Left lung (tissue), 10 donors: ENCODE data around the gene QPCT. TPM values are rescaled to one million over a fixed set of nuclear protein-coding genes. Genes with fewer than 3 reads are reported as not detected.
A peak's percentile ranks its signal among the peaks of the same experiment; 100 is the strongest.

Source experiments
- ATAC-seq: fragments of 200-7000 bp; cut with Tn5 transposase; one replicate; pipeline ENCODE4 v1.9.1; 2020; ENCODE audit warnings: moderate library complexity
- DNase-seq, 4 donors: peaks; one replicate each; pipeline ENCODE4 v3.0.0-alpha.2; 2013 to 2020
- H3K27ac ChIP-seq, 2 donors: fragments of 200-600 bp; sonication (generic) in 1 of 2; one replicate each; pipeline versions ENCODE4 v1.5.0 to v1.8.0; 2020 to 2021
- H3K27me3 ChIP-seq, 2 donors: fragments of 200-600 bp; sonication (generic) in 1 of 2; one replicate each; pipeline versions ENCODE4 v1.5.0 to v1.8.0; 2020 to 2021
- H3K36me3 ChIP-seq, 2 donors: fragments of 200-600 bp; sonication (generic) in 1 of 2; one replicate each; pipeline versions ENCODE4 v1.5.0 to v1.8.0; 2020 to 2021
- H3K4me1 ChIP-seq, 2 donors: fragments of 200-600 bp; one replicate each; pipeline ENCODE4 v1.8.0; 2021
- H3K4me3 ChIP-seq, 2 donors: fragments of 200-600 bp; sonication (generic) in 1 of 2; one replicate each; pipeline versions ENCODE4 v1.5.0 to v1.8.0; 2020 to 2021; ENCODE audit warnings: mild to moderate bottlenecking in 1 of 2
- H3K9me3 ChIP-seq, 2 donors: fragments of 200-600 bp; sonication (generic) in 1 of 2; one replicate each; pipeline versions ENCODE4 v1.5.0 to v1.8.0; 2020 to 2021
- intact Hi-C, 2 donors: fragments of 100-400 bp; cut with DNase I; formaldehyde crosslinking; loops; one replicate each; pipeline versions ENCODE4 v1.11.2 to v1.14.2; 2022
- polyA plus RNA-seq, 6 donors: library from polyadenylated mRNA; unstranded; fragments of 120-200 nt; gene quantifications; one replicate each; pipeline ENCODE4 v1.2.1, GENCODE V29; 2013; ENCODE audit not compliant: insufficient read length in 6 of 6
- total RNA-seq, 2 donors: library from RNA; stranded (reverse); fragmentation: NEBNext Ultra II Directional; extraction: Animal tissue kit (Norgen Biotek cat#: 25700); gene quantifications; one replicate each; pipeline ENCODE4 v1.2.1, GENCODE V29; 2021
- TF ChIP-seq, protein P1 (sequence below), 2 donors: fragments of 200-600 bp; sonication (generic) in 1 of 2; IDR thresholded peaks; one replicate each; pipeline versions ENCODE4 v1.5.0 to v1.8.0; 2021; ENCODE audit warnings: antibody characterized with exemption in 2 of 2
- donor health status: DM: no; HTN: yes; CAD: no.
- donor health status: DM: no; HTN: no; CAD: no.

The QPCT gene
- total and polyA plus RNA-seq, 8 donors = 4.1 to 20.8 (median 10.8) TPM

DNA sequence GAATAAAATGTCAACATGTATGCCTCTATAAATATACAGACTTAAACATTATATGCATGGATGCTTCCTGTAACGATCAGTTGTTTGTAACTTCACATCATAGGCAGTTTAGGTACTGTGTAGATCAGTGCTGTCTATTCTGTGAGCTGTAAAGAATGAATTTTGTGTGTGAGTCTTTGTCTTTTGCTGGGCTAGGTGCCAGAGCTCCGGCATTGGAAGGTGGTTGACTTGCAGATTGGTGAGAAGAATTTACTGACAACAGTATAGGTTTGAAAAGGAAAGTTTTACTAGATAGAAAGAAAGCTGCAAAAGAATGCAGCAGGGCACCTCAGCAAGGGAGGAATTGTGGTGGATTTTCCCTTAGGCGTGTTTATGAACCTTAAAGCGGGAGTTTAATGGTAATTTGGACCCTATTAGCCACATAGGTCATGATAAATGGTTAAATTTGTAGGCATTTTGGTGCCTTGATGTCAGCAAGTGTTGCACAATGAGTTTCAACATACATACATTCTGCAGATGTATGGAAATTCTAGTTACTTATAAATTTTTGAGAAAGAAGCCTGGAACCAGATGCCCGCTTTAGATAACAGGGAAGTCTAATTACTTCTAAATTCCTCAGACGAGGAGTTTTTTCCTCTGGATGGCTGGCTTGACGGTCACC lies 6.7 kb upstream of the QPCT start:
- TF ChIP-seq, protein P1, sequence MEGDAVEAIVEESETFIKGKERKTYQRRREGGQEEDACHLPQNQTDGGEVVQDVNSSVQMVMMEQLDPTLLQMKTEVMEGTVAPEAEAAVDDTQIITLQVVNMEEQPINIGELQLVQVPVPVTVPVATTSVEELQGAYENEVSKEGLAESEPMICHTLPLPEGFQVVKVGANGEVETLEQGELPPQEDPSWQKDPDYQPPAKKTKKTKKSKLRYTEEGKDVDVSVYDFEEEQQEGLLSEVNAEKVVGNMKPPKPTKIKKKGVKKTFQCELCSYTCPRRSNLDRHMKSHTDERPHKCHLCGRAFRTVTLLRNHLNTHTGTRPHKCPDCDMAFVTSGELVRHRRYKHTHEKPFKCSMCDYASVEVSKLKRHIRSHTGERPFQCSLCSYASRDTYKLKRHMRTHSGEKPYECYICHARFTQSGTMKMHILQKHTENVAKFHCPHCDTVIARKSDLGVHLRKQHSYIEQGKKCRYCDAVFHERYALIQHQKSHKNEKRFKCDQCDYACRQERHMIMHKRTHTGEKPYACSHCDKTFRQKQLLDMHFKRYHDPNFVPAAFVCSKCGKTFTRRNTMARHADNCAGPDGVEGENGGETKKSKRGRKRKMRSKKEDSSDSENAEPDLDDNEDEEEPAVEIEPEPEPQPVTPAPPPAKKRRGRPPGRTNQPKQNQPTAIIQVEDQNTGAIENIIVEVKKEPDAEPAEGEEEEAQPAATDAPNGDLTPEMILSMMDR (IDR thresholded peaks at IDR 0.05) = no peak
- no peaks in the 10 kb centered on the region for H3K4me1 ChIP-seq
- no peak for DNase-seq
- intact Hi-C loops = no loop called here
- H3K27me3 ChIP-seq = no peaks in the 10 kb centered on the region
- no peak overlapping the region for H3K27ac ChIP-seq
- no peak for ATAC-seq
- H3K4me3 ChIP-seq = no peak overlapping the region
- H3K36me3 ChIP-seq = no peaks in the 10 kb centered on the region
- no peaks in the 10 kb centered on the region for H3K9me3 ChIP-seq

DNA sequence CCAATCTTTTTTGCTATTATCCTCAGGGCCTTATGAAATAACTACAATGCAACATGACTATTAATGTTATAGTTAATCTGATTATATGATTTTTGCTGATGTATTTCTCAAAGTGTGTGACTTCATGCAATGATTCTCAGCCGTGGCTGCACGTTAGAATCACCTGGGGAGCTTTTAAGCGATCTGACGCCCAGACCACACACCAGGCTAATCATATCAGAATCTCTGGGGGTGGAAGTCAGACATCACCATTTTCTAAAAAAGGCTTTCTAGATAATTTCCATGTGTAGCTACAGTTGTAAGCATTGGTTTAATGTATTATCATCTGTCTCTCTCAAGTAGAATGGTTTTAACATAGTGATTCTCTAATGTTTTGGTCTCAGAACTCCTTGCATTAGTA lies 5.5 kb upstream of the QPCT start:
- DNase-seq = no peak
- Histone ChIP-seq H3K4me3 (no peak overlapping the region), H3K27me3 (no peaks in the 10 kb centered on the region), H3K9me3 (no peaks in the 10 kb centered on the region), H3K36me3 (no peaks in the 10 kb centered on the region), H3K4me1 (peaks cover 0 to 8% of the 10 kb centered on the region in 2 donors), H3K27ac (no peak overlapping the region)
- TF ChIP-seq, protein P1 (IDR thresholded peaks at IDR 0.05) = no peak
- intact Hi-C loops = no loop called here
- no peak for ATAC-seq

DNA sequence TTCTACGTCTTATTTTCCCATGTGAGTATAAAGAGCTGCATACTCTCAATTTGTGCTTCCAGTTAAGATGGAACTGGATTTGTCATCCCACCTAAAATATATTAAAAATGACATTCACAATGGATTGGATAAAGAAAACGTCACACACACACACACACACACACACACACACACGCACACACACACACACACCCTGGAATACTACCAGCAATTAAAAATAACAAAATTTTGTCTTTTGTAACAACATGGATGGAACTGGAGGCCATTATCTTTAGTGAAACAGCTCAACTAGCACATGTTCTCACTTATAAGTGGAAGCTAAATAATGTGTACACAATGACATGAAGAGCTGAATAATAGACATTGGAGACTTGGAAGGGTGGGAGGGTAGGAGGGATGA lies 3.8 kb upstream of the QPCT start:
- TF ChIP-seq, protein P1 (IDR thresholded peaks at IDR 0.05) = no peak
- Histone ChIP-seq H3K36me3 (no peaks in the 10 kb centered on the region), H3K4me1 (peaks cover 11 to 22% of the 10 kb centered on the region in 2 donors), H3K4me3 (no peak overlapping the region), H3K27ac (no peak overlapping the region), H3K27me3 (no peaks in the 10 kb centered on the region), H3K9me3 (no peaks in the 10 kb centered on the region)
- DNase-seq (no peak), ATAC-seq (no peak)
- intact Hi-C loops = no loop called here

- H3K9me3 ChIP-seq = no peaks in the 10 kb centered on the region
- intact Hi-C loops = no loop called here
- ATAC-seq = no peak
- no peaks in the 10 kb centered on the region for H3K27me3 ChIP-seq
- peaks cover 11 to 32% of the 10 kb centered on the region in 2 donors for H3K4me1 ChIP-seq
- H3K27ac ChIP-seq = no peak overlapping the region
- H3K36me3 ChIP-seq = no peaks in the 10 kb centered on the region
- TF ChIP-seq, protein P1 (IDR thresholded peaks at IDR 0.05) = no peak
- DNase-seq = no peak
- no peak overlapping the region for H3K4me3 ChIP-seq
Observed at GRCh38 chr2:37342591-37343220, 1.7 kb upstream of the QPCT start.

GRCh38 chr2:37343537-37344434 lies 644 bp upstream of the QPCT start:
- H3K27ac ChIP-seq = peak overlapping the region; percentile 52 to 71
- H3K9me3 ChIP-seq = no peaks in the 10 kb centered on the region
- H3K4me1 ChIP-seq = peaks cover 11 to 34% of the 10 kb centered on the region in 2 donors
- peak overlapping the region; percentile 54 to 59 for H3K4me3 ChIP-seq
- intact Hi-C loops = no loop called here
- no peak for DNase-seq
- no peaks in the 10 kb centered on the region for H3K36me3 ChIP-seq
- no peaks in the 10 kb centered on the region for H3K27me3 ChIP-seq
- peak; percentile 36 for ATAC-seq
- TF ChIP-seq, protein P1 (IDR thresholded peaks at IDR 0.05) = no peak
